Gastroesophageal sphincter (tissue), 3 donors: ENCODE measurements around the gene CDH4.

Experiments used
- CTCF ChIP-seq, 4 experiments: fragments of 200-600 bp in 2 of 4; fragments of 450-650 bp in 2 of 4; sonication (generic) in 1 of 4; IDR thresholded peaks; one replicate each; pipeline ENCODE4 v1.5.1; 2017 to 2019; ENCODE audit warnings: antibody characterized with exemption in 4 of 4, mild to moderate bottlenecking in 2 of 4, moderate library complexity in 2 of 4
- EP300 ChIP-seq: sonication (generic); formaldehyde crosslinking; IDR thresholded peaks from one replicate; pipeline ENCODE4 v1.6.1; 2017; ENCODE audit warnings: antibody characterized with exemption, mild to moderate bottlenecking
- POLR2A ChIP-seq, 2 donors: fragments of 450-650 bp; IDR thresholded peaks; one replicate each; pipeline ENCODE4 v1.6.1; 2017; ENCODE audit warnings: antibody characterized with exemption in 2 of 2, mild to moderate bottlenecking in 2 of 2, moderate library complexity in 1 of 2
- POLR2AphosphoS5 ChIP-seq: sonication (generic); formaldehyde crosslinking; IDR thresholded peaks from one replicate; pipeline ENCODE4 v1.6.1; 2017; ENCODE audit warnings: antibody characterized with exemption

GRCh38 chr20:61361501-61361900 is 109.4 kb downstream of the CDH4 start:
- TF ChIP-seq CTCF (IDR thresholded peaks at IDR 0.05), result no peak
- no peak for TF ChIP-seq POLR2A (IDR thresholded peaks at IDR 0.05)
- no peak for TF ChIP-seq POLR2AphosphoS5
- no peak for TF ChIP-seq EP300
